ENCODE data around the gene ERC2. TPM values are rescaled to one million over a fixed set of nuclear protein-coding genes. Genes with fewer than 3 reads are reported as not detected.

The ERC2 gene
- total RNA-seq, 1 experiment from 2014 or later, result 0.77 TPM

- no peaks in the 10 kb centered on the region for H3K9me3 ChIP-seq (ENCODE audit: low read length)
- H3K4me2 ChIP-seq (ENCODE audit: low read length), result no peak overlapping the region
- H4K20me1 ChIP-seq (ENCODE audit: low read length), result no peaks in the 10 kb centered on the region
- no peak overlapping the region for H3K4me3 ChIP-seq (ENCODE audit: low read length)
- H3K27ac ChIP-seq (ENCODE audit: low read length), result no peak overlapping the region
- POLR2A ChIA-PET (ENCODE audit: unreplicated experiment), result no interaction called here
- ATAC-seq, result no peak
- H3K4me1 ChIP-seq (ENCODE audit: insufficient read depth, low read length), result peaks cover 7% of the 10 kb centered on the region; the same call in 1 of the 2 replicates
- intact Hi-C loops (cut with micrococcal nuclease), result no loop called here
- no peaks in the 10 kb centered on the region for H3K9me2 ChIP-seq (replicated peaks; ENCODE audit: low read length)
- no peak overlapping the region for H2AFZ ChIP-seq (ENCODE audit: low read length)
- H3K79me2 ChIP-seq (ENCODE audit: low read length), result no peaks in the 10 kb centered on the region
- no peaks in the 10 kb centered on the region for H3F3A ChIP-seq (ENCODE audit: low read length, unreplicated experiment)
- no peaks in the 10 kb centered on the region for H3K27me3 ChIP-seq (ENCODE audit: low read length)
- CTCF ChIA-PET, result no interaction called here
- BruUV-seq (replicated peaks), result no TSS peak
- no peaks in the 10 kb centered on the region for H3K36me3 ChIP-seq (ENCODE audit: low read depth, low read length)
- H3K9ac ChIP-seq (ENCODE audit: low read length), result no peak overlapping the region
- DNase-seq, result no peak
- no peak for TF ChIP-seq EZH2 (IDR thresholded peaks at IDR 0.05; ENCODE audit: low read length, unreplicated experiment)
- TF ChIP-seq EZH2phosphoT487 (IDR thresholded peaks at IDR 0.05; ENCODE audit: borderline replicate concordance, low read length), result no peak
- TF ChIP-seq CTCF (conservative IDR thresholded peaks at IDR 0.05; ENCODE audit: low read depth, low read length), result no peak
Observed at GRCh38 chr3:55645422-55645821, 822.8 kb downstream of the ERC2 start.

GRCh38 chr3:55643283-55643682, 825.0 kb downstream of the ERC2 start:
- CTCF ChIA-PET, result no interaction called here
- Histone ChIP-seq H3K4me1 (ENCODE audit: insufficient read depth, low read length) (peaks cover 7% of the 10 kb centered on the region; the same call in 1 of the 2 replicates), H4K20me1 (ENCODE audit: low read length) (no peaks in the 10 kb centered on the region), H3K9me2 (replicated peaks; ENCODE audit: low read length) (no peaks in the 10 kb centered on the region), H3K4me2 (ENCODE audit: low read length) (no peak overlapping the region), H3K9me3 (ENCODE audit: low read length) (no peaks in the 10 kb centered on the region), H3K27ac (ENCODE audit: low read length) (no peak overlapping the region), H3F3A (ENCODE audit: low read length, unreplicated experiment) (no peaks in the 10 kb centered on the region), H3K4me3 (ENCODE audit: low read length) (no peak overlapping the region), H2AFZ (ENCODE audit: low read length) (no peak overlapping the region), H3K79me2 (ENCODE audit: low read length) (no peaks in the 10 kb centered on the region), H3K27me3 (ENCODE audit: low read length) (no peaks in the 10 kb centered on the region), H3K9ac (ENCODE audit: low read length) (no peak overlapping the region), H3K36me3 (ENCODE audit: low read depth, low read length) (no peaks in the 10 kb centered on the region)
- TF ChIP-seq CTCF (conservative IDR thresholded peaks at IDR 0.05; ENCODE audit: low read depth, low read length) (no peak), EZH2phosphoT487 (IDR thresholded peaks at IDR 0.05; ENCODE audit: borderline replicate concordance, low read length) (no peak), EZH2 (IDR thresholded peaks at IDR 0.05; ENCODE audit: low read length, unreplicated experiment) (no peak)
- intact Hi-C loops (cut with micrococcal nuclease), result no loop called here
- BruUV-seq (replicated peaks), result no TSS peak
- no peak for ATAC-seq
- POLR2A ChIA-PET (ENCODE audit: unreplicated experiment), result no interaction called here
- no peak for DNase-seq

- H3K27ac ChIP-seq (ENCODE audit: low read length), result no peak overlapping the region
- no peaks in the 10 kb centered on the region for H3K9me3 ChIP-seq (ENCODE audit: low read length)
- no peaks in the 10 kb centered on the region for H4K20me1 ChIP-seq (ENCODE audit: low read length)
- CTCF ChIA-PET, result no interaction called here
- DNase-seq, result peak; percentile 74
- intact Hi-C loops (cut with micrococcal nuclease), result no loop called here
- H3K36me3 ChIP-seq (ENCODE audit: low read depth, low read length), result no peaks in the 10 kb centered on the region
- no peaks in the 10 kb centered on the region for H3K79me2 ChIP-seq (ENCODE audit: low read length)
- H3K4me1 ChIP-seq (ENCODE audit: insufficient read depth, low read length), result peaks cover 12% of the 10 kb centered on the region
- BruUV-seq (replicated peaks), result no TSS peak
- POLR2A ChIA-PET (ENCODE audit: unreplicated experiment), result no interaction called here
- H3K4me2 ChIP-seq (ENCODE audit: low read length), result no peak overlapping the region
- TF ChIP-seq EZH2 (IDR thresholded peaks at IDR 0.05; ENCODE audit: low read length, unreplicated experiment) (no peak), EZH2phosphoT487 (IDR thresholded peaks at IDR 0.05; ENCODE audit: borderline replicate concordance, low read length) (no peak), CTCF (conservative IDR thresholded peaks at IDR 0.05; ENCODE audit: low read depth, low read length) (no peak)
- ATAC-seq, result peak; percentile 93
- no peak overlapping the region for H2AFZ ChIP-seq (ENCODE audit: low read length)
- no peaks in the 10 kb centered on the region for H3F3A ChIP-seq (ENCODE audit: low read length, unreplicated experiment)
- no peak overlapping the region for H3K9ac ChIP-seq (ENCODE audit: low read length)
- no peak overlapping the region for H3K4me3 ChIP-seq (ENCODE audit: low read length)
- H3K9me2 ChIP-seq (replicated peaks; ENCODE audit: low read length), result no peaks in the 10 kb centered on the region
- no peaks in the 10 kb centered on the region for H3K27me3 ChIP-seq (ENCODE audit: low read length)
Observed at GRCh38 chr3:55641964-55642363, 826.3 kb downstream of the ERC2 start.

Data from PC-3 (cell line).